Measurements from ENCODE around the gene IGSF3. TPM values are rescaled to one million over a fixed set of nuclear protein-coding genes. Genes with fewer than 3 reads are reported as not detected.
"Not testable (repeated sequence)": the region's sequence is repeated elsewhere in the genome, so short reads cannot be mapped to it uniquely, and the experiment has no call there.

The IGSF3 gene
- total and polyA plus RNA-seq, 2 donors: 6.3 to 32.5 TPM

DNA sequence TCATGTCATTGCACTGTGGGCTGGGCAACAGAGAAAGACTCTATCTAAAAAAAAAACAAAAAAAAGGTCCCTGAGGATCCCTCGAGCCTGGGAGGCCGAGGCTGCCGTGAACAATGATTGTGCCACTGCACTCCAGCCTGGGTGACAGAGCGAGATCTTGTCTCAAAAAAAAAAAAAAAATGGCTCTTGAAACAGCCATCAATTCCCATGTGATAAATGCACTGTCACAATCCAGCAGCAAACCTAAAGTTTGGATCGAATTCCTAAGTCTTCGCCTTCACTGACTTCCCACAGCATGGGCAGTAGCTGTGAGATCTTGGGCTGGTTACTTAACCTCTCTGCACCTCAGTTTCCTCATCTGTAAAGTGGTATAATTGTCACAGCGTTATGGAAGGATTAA, 43.5 kb downstream of the IGSF3 start:
- Histone ChIP-seq H3K27ac (ENCODE audit: low read depth) (no peak overlapping the region), H3K4me3 (ENCODE audit: low read depth, low read length) (no peak overlapping the region), H3K36me3 (ENCODE audit: insufficient read depth) (no peaks in the 10 kb centered on the region), H3K4me1 (ENCODE audit: insufficient read depth) (peaks cover 4% of the 10 kb centered on the region)
- 93% methylated on average over 7 of the region's 7 CpGs for WGBS
- no peak for DNase-seq (ENCODE audit: extremely low spot score)

- 77% methylated on average over 2 of the region's 2 CpGs for WGBS
- not testable (repeated sequence) for H3K4me1 ChIP-seq (ENCODE audit: insufficient read depth); DNase-seq (ENCODE audit: extremely low spot score); H3K27ac ChIP-seq (ENCODE audit: low read depth); H3K4me3 ChIP-seq (ENCODE audit: low read depth, low read length); H3K36me3 ChIP-seq (ENCODE audit: insufficient read depth)
These were observed 45.0 kb downstream of the IGSF3 start for GRCh38 chr1:116622496-116622895.

GRCh38 chr1:116621756-116622155, 45.8 kb downstream of the IGSF3 start:
- DNase-seq (ENCODE audit: extremely low spot score); H3K4me3 ChIP-seq (ENCODE audit: low read depth, low read length); H3K4me1 ChIP-seq (ENCODE audit: insufficient read depth); H3K27ac ChIP-seq (ENCODE audit: low read depth); H3K36me3 ChIP-seq (ENCODE audit: insufficient read depth): not testable (repeated sequence)
- 94% methylated on average over 2 of the region's 2 CpGs for WGBS

- H3K4me3 ChIP-seq (ENCODE audit: low read depth, low read length); H3K36me3 ChIP-seq (ENCODE audit: insufficient read depth): not testable (repeated sequence)
- WGBS: 100% methylated on average over 3 of the region's 3 CpGs
These were observed 47.1 kb downstream of the IGSF3 start for GRCh38 chr1:116620392-116620791.

GRCh38 chr1:116619106-116619505, 48.4 kb downstream of the IGSF3 start:
- not testable (repeated sequence) for H3K27ac ChIP-seq (ENCODE audit: low read depth); H3K4me3 ChIP-seq (ENCODE audit: low read depth, low read length); H3K4me1 ChIP-seq (ENCODE audit: insufficient read depth); DNase-seq (ENCODE audit: extremely low spot score); H3K36me3 ChIP-seq (ENCODE audit: insufficient read depth)
- WGBS: 43% methylated on average over 4 of the region's 4 CpGs

More at GRCh38 chr1:116620392-116620791, 47.1 kb downstream of the IGSF3 start:
- H3K4me1 ChIP-seq (ENCODE audit: insufficient read depth); H3K27ac ChIP-seq (ENCODE audit: low read depth); DNase-seq (ENCODE audit: extremely low spot score): not testable (repeated sequence)

DNA sequence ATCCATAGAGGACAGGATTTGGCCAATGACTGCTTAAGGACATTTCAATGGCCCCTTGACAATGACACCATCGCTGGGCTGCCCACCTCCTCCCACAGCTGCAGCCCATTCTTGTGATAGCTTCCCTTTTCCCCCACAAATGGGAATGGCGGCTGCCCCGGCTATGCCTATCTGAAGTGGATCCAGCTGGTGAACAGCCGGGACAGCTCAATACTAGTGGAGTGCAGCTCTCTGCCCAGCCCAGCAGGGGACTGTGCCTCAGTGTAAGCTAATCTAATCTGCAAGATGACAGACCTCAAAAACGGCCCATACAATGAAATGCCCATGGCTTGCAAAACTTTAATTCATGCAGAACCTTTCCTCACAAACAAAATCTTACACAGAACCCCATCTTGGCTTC, 49.7 kb downstream of the IGSF3 start:
- not testable (repeated sequence) for DNase-seq (ENCODE audit: extremely low spot score); H3K36me3 ChIP-seq (ENCODE audit: insufficient read depth); H3K4me1 ChIP-seq (ENCODE audit: insufficient read depth); H3K4me3 ChIP-seq (ENCODE audit: low read depth, low read length); H3K27ac ChIP-seq (ENCODE audit: low read depth)
- 65% methylated on average over 5 of the region's 5 CpGs for WGBS

DNA sequence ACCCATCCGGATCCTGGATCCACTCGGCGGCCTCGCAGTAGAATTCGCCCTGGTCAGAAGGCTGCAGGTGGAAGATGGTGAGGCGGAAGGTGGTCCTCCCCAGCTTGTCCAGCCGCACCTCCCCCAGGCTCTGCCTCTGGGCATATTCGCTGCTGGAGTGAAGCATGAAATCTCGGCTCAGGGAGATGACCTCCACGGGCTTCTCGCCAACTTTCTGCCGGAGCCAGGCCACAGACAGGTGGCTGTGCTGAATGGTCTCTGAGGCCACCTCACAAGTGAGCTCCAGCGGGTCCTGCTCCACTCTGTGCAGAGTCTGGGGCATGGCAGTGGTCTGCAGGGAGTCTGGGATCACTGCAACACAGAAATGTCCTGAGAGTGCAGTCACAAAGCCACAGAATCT, 53.7 kb downstream of the IGSF3 start:
- not testable (repeated sequence) for H3K4me3 ChIP-seq (ENCODE audit: low read depth, low read length); H3K36me3 ChIP-seq (ENCODE audit: insufficient read depth); H3K4me1 ChIP-seq (ENCODE audit: insufficient read depth); DNase-seq (ENCODE audit: extremely low spot score); H3K27ac ChIP-seq (ENCODE audit: low read depth)
- WGBS: 88% methylated on average over 13 of the region's 13 CpGs

DNA sequence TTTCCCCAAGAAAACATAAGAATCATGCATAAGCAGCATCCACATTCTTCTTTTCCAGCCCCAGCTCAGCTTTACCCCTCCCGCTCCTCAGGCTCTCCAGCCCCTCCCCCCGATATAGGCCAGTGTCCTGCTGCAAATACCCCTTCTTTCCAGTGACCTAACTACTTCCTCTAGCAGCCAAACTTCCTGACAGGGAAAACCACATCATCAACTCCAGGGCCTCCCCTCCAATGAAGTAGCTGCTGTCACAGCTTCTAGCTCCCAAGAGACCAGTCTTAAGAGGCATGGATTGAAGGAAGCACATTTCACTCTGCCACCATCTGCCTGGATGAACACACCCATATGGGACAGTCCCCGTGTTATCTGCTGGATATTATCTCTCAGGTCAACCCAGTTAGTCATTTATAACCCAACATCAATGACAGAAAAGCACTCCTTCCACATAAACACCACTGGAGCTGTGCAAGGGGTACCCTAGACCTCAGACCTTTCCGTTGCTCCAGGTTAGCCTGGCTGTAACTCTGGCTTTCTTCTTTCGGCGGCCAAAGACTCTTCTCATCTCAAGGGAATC, 57.6 kb downstream of the IGSF3 start:
- not testable (repeated sequence) for DNase-seq (ENCODE audit: extremely low spot score); H3K27ac ChIP-seq (ENCODE audit: low read depth); H3K4me1 ChIP-seq (ENCODE audit: insufficient read depth); H3K4me3 ChIP-seq (ENCODE audit: low read depth, low read length); H3K36me3 ChIP-seq (ENCODE audit: insufficient read depth)
- 88% methylated on average over 6 of the region's 6 CpGs for WGBS

DNA sequence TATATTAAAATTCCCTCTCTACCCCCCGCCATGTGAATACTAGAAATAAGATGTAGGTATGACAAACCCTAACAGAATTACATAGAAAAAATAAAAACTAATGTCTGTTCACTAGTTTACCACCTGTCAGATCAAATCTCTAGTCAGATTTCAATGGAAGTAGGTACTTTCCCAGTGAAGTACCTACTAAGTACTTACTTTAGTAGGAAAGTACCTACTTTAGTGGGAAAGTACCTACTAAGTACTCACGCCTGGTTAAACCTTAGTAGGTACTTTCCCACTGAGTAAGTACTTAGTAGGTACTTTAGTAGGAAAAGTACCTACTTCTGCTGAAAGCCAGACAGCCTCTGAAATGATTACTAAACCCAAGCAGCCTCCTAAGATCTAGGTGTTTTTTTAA, 58.7 kb downstream of the IGSF3 start:
- 88% methylated on average over 2 of the region's 2 CpGs for WGBS
- H3K4me1 ChIP-seq (ENCODE audit: insufficient read depth); H3K27ac ChIP-seq (ENCODE audit: low read depth); H3K4me3 ChIP-seq (ENCODE audit: low read depth, low read length); H3K36me3 ChIP-seq (ENCODE audit: insufficient read depth); DNase-seq (ENCODE audit: extremely low spot score): not testable (repeated sequence)

DNA sequence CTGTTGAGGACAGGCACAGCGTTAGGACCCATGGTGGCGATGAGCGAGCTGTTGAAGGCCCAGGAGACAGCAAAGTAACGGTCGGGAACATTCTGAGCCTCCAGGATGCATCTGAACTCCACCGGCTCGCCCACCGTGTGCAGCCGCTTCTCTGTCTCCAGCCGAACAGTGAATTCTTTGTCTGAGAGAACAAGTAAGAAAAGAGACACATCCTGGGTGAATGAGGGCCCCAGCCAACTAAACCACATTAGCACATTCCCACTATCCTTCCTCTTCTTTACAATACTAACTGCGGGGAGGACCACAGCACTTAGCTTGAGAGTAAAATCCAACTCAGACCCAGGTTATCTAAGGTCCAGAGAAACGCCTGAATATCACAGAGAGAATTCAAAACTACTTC, 59.4 kb downstream of the IGSF3 start:
- not testable (repeated sequence) for DNase-seq (ENCODE audit: extremely low spot score); H3K27ac ChIP-seq (ENCODE audit: low read depth); H3K4me3 ChIP-seq (ENCODE audit: low read depth, low read length); H3K36me3 ChIP-seq (ENCODE audit: insufficient read depth); H3K4me1 ChIP-seq (ENCODE audit: insufficient read depth)
- WGBS: 92% methylated on average over 11 of the region's 12 CpGs

- 74% methylated on average over 1 of the region's 1 CpG for WGBS
- H3K27ac ChIP-seq (ENCODE audit: low read depth); H3K4me3 ChIP-seq (ENCODE audit: low read depth, low read length); DNase-seq (ENCODE audit: extremely low spot score); H3K36me3 ChIP-seq (ENCODE audit: insufficient read depth); H3K4me1 ChIP-seq (ENCODE audit: insufficient read depth): not testable (repeated sequence)
These were observed 60.1 kb downstream of the IGSF3 start for GRCh38 chr1:116607463-116607862.

DNA sequence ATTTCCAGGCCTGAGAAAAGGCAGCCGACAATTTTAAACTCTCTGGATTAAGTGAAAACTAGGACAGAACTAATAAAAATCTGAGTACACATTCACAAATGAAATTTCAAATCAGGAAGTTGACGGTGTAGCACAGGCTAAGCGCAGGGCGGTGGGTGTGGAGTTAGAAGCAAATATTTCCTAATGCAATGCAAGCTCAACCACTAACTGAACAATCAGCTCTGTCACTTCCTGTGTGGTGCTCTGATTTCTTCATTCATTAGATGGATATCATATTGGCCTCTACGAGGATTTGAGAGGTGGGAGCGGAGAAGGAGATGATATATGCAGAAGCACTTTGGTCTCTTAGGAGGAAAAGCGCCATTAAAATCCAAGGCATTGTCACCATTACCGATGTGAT, 61.5 kb downstream of the IGSF3 start:
- 76% methylated on average over 7 of the region's 8 CpGs for WGBS
- not testable (repeated sequence) for H3K36me3 ChIP-seq (ENCODE audit: insufficient read depth); DNase-seq (ENCODE audit: extremely low spot score); H3K4me3 ChIP-seq (ENCODE audit: low read depth, low read length); H3K27ac ChIP-seq (ENCODE audit: low read depth); H3K4me1 ChIP-seq (ENCODE audit: insufficient read depth)

GRCh38 chr1:116605315-116605714, 62.2 kb downstream of the IGSF3 start:
- DNase-seq (ENCODE audit: extremely low spot score): no peak
- no peaks in the 10 kb centered on the region for H3K36me3 ChIP-seq (ENCODE audit: insufficient read depth)
- H3K4me3 ChIP-seq (ENCODE audit: low read depth, low read length): no peak overlapping the region
- WGBS: 97% methylated on average over 1 of the region's 1 CpG
- no peaks in the 10 kb centered on the region for H3K4me1 ChIP-seq (ENCODE audit: insufficient read depth)
- H3K27ac ChIP-seq (ENCODE audit: low read depth): no peak overlapping the region

GRCh38 chr1:116604408-116604807, 63.1 kb downstream of the IGSF3 start:
- DNase-seq (ENCODE audit: extremely low spot score); H3K36me3 ChIP-seq (ENCODE audit: insufficient read depth); H3K4me1 ChIP-seq (ENCODE audit: insufficient read depth); H3K27ac ChIP-seq (ENCODE audit: low read depth); H3K4me3 ChIP-seq (ENCODE audit: low read depth, low read length): not testable (repeated sequence)
- 90% methylated on average over 6 of the region's 6 CpGs for WGBS

DNA sequence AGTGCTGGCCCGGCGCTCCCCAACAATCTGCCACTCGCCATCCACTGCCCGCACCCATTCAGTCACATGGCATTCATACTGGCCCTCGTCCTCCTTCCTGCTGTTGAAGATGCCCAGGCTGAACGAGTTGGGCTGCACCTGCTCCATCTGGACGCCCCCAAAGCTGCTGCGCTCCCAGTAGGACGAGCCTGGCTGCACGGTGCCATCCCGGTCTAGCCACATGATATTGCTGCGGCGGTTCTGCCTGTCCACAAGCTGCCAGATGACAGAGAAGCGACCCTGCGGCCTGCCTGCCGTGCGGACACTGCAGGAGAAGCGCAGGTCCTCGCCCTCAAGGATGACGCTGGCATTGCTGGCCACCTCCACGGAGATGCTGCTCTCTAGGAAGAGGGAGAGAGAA, 63.9 kb downstream of the IGSF3 start:
- not testable (repeated sequence) for H3K36me3 ChIP-seq (ENCODE audit: insufficient read depth); H3K4me3 ChIP-seq (ENCODE audit: low read depth, low read length); DNase-seq (ENCODE audit: extremely low spot score); H3K4me1 ChIP-seq (ENCODE audit: insufficient read depth); H3K27ac ChIP-seq (ENCODE audit: low read depth)
- WGBS: 97% methylated on average over 21 of the region's 21 CpGs

Data from urinary bladder (tissue), 4 donors.